22Rv1 (cell line): Measurements from ENCODE around the gene FASLG.

Experiments used
- ZFX ChIP-seq: fragments of 450-650 bp; IDR thresholded peaks from 2 replicates; pipeline ENCODE4 v1.6.1; 2017; ENCODE audit warnings: antibody characterized with exemption, borderline replicate concordance
- TF ChIP-seq, protein P1 (sequence below): fragments of 450-650 bp; IDR thresholded peaks from 2 replicates; pipeline ENCODE4 v1.5.1; 2017; ENCODE audit warnings: mild to moderate bottlenecking

DNA sequence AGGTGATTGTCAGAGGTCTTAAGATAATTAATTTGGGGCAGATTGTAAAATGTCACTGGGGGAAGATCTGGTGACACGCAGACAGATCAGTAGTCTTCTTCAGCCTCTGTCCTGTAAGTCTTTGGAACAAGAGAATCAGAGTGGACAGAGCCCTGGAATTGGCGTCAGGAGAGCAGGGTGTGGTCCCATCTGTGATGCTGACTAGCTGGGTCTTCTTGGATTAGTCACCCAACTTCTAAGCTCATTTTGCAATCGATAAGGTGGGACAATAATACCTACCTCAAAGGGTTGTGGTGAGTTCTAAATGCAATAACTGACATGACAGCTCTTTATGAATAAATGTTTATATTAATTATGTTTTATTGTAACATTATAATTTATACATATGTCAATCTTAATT lies 4.8 kb downstream of the FASLG start:
- TF ChIP-seq, protein P1, sequence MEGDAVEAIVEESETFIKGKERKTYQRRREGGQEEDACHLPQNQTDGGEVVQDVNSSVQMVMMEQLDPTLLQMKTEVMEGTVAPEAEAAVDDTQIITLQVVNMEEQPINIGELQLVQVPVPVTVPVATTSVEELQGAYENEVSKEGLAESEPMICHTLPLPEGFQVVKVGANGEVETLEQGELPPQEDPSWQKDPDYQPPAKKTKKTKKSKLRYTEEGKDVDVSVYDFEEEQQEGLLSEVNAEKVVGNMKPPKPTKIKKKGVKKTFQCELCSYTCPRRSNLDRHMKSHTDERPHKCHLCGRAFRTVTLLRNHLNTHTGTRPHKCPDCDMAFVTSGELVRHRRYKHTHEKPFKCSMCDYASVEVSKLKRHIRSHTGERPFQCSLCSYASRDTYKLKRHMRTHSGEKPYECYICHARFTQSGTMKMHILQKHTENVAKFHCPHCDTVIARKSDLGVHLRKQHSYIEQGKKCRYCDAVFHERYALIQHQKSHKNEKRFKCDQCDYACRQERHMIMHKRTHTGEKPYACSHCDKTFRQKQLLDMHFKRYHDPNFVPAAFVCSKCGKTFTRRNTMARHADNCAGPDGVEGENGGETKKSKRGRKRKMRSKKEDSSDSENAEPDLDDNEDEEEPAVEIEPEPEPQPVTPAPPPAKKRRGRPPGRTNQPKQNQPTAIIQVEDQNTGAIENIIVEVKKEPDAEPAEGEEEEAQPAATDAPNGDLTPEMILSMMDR: no peak
- no peak for TF ChIP-seq ZFX
